ENCODE data around the gene KLK12. TPM values are rescaled to one million over a fixed set of nuclear protein-coding genes. Genes with fewer than 3 reads are reported as not detected.

KLK12 gene
- total and polyA plus RNA-seq, 2 experiments from 2014 or later: not detected

DNA sequence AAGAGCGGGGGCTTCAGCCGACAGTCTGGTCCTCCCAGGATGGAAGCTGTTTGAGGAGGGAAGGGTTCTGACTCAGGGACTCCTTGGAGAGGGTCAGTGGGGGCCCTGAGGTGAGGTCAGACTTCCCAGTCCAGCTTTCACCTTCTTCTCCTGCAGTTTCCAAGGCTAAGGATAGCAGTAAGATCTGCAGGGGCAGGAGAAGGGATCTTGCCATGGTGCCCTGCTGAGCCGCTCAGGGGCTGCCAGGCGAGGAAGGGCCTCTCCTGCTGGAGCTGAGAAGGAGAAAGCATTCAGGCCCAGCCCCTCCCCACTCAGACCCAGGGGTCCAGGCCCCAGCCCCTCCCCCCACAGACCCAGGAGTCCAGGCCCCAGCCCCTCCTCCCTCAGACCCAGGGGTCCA lies 52.6 kb downstream of the KLK12 start:
- H3K79me2 ChIP-seq: no peaks in the 10 kb centered on the region
- no peaks in the 10 kb centered on the region for H3K9me2 ChIP-seq (replicated peaks; ENCODE audit: insufficient read depth)

DNA sequence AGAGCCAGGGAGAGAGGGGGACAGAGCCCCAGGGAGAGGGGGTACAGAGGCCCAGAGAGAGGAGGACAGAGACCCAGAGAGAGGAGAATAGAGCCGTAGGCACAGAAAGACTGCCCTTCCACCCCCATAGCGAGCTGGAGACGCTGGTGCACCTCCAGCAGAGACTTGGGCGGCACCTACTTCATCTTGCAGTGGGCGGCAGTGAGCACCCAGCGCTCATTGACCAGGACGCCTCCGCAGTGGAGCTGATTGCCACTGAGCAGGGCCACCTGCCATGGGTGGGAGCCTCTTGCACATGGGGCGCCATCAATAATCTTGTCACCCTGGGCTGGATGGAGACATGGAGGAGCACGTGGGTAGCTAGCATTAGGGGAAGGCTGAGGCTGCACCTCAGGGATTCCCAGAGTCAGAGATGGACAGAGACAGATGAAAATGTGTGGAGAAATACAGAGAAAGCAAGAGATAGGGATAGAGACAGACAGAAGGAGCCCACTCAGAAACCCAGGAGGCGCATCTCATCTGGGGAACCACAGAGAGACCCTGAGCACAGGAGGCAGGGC lies 53.1 kb downstream of the KLK12 start:
- Histone ChIP-seq H3K27me3 (peaks cover 22% of the 10 kb centered on the region), H3K4me1 (ENCODE audit: insufficient read depth) (no peaks in the 10 kb centered on the region), H3K9me3 (ENCODE audit: low read depth) (no peaks in the 10 kb centered on the region), H3K79me2 (no peaks in the 10 kb centered on the region), H3K27ac (no peak overlapping the region), H3K36me3 (replicated peaks; ENCODE audit: insufficient read depth, low read depth) (no peaks in the 10 kb centered on the region), H4K20me1 (ENCODE audit: insufficient read depth, poor library complexity, severe bottlenecking) (no peaks in the 10 kb centered on the region), H3K4me2 (no peak overlapping the region), H2AFZ (no peak overlapping the region), H3K4me3 (no peak overlapping the region), H3K9me2 (replicated peaks; ENCODE audit: insufficient read depth) (no peaks in the 10 kb centered on the region)
- 69% methylated on average over 11 of the region's 11 CpGs for WGBS (ENCODE audit: low lambda C conversion rate, missing lambda C conversion rate)
- no peak for DNase-seq (ENCODE audit: low spot score)
- TF ChIP-seq EZH2 (IDR thresholded peaks at IDR 0.05; ENCODE audit: borderline replicate concordance) (no peak), EZH2phosphoT487 (IDR thresholded peaks at IDR 0.05; ENCODE audit: low read depth, severe bottlenecking, unreplicated experiment) (no peak)
- TF ChIP-seq, protein P1, sequence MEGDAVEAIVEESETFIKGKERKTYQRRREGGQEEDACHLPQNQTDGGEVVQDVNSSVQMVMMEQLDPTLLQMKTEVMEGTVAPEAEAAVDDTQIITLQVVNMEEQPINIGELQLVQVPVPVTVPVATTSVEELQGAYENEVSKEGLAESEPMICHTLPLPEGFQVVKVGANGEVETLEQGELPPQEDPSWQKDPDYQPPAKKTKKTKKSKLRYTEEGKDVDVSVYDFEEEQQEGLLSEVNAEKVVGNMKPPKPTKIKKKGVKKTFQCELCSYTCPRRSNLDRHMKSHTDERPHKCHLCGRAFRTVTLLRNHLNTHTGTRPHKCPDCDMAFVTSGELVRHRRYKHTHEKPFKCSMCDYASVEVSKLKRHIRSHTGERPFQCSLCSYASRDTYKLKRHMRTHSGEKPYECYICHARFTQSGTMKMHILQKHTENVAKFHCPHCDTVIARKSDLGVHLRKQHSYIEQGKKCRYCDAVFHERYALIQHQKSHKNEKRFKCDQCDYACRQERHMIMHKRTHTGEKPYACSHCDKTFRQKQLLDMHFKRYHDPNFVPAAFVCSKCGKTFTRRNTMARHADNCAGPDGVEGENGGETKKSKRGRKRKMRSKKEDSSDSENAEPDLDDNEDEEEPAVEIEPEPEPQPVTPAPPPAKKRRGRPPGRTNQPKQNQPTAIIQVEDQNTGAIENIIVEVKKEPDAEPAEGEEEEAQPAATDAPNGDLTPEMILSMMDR (IDR thresholded peaks at IDR 0.05; ENCODE audit: poor library complexity): no peak

More for the DNA sequence above, 52.6 kb downstream of the KLK12 start:
- H3K36me3 ChIP-seq (replicated peaks; ENCODE audit: insufficient read depth, low read depth): no peaks in the 10 kb centered on the region
- H3K4me2 ChIP-seq: no peak overlapping the region
- WGBS (ENCODE audit: low lambda C conversion rate, missing lambda C conversion rate): 82% methylated on average over 4 of the region's 4 CpGs
- no peak overlapping the region for H2AFZ ChIP-seq
- H3K4me3 ChIP-seq: no peak overlapping the region
- H3K9me3 ChIP-seq (ENCODE audit: low read depth): no peaks in the 10 kb centered on the region
- H3K27me3 ChIP-seq: peaks cover 22% of the 10 kb centered on the region
- no peaks in the 10 kb centered on the region for H4K20me1 ChIP-seq (ENCODE audit: insufficient read depth, poor library complexity, severe bottlenecking)
- no peak for DNase-seq (ENCODE audit: low spot score)
- TF ChIP-seq, protein P1 (IDR thresholded peaks at IDR 0.05; ENCODE audit: poor library complexity): no peak
- TF ChIP-seq EZH2 (IDR thresholded peaks at IDR 0.05; ENCODE audit: borderline replicate concordance): no peak
- no peak for TF ChIP-seq EZH2phosphoT487 (IDR thresholded peaks at IDR 0.05; ENCODE audit: low read depth, severe bottlenecking, unreplicated experiment)
- H3K27ac ChIP-seq: no peak overlapping the region
- no peaks in the 10 kb centered on the region for H3K4me1 ChIP-seq (ENCODE audit: insufficient read depth)

DNA sequence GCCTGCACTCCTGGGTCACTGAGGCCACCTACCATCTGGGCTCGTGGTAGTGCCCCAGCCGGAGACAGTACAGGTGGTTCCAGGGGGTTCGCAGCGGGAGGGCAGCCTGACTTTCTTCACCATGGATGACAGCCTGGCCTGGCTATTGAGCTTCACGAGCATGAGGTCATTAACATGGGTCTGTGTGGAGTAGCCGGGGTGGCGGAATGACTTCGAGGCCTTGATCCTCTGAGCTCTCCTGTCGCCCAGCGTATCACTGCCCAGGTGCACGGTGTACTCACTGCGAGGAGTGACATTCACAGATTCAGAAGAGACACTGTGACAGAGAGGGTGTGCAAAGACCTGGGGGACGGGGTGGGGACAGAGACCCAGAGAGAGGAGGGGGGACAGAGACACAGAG lies 54.6 kb downstream of the KLK12 start:
- Histone ChIP-seq H3K4me2 (no peak overlapping the region), H3K4me3 (no peak overlapping the region), H2AFZ (no peak overlapping the region)

More for the DNA sequence above, 54.6 kb downstream of the KLK12 start:
- H3K36me3 ChIP-seq (replicated peaks; ENCODE audit: insufficient read depth, low read depth): no peaks in the 10 kb centered on the region
- WGBS (ENCODE audit: low lambda C conversion rate, missing lambda C conversion rate): 78% methylated on average over 12 of the region's 13 CpGs
- H4K20me1 ChIP-seq (ENCODE audit: insufficient read depth, poor library complexity, severe bottlenecking): no peaks in the 10 kb centered on the region
- no peak overlapping the region for H3K27ac ChIP-seq
- no peaks in the 10 kb centered on the region for H3K79me2 ChIP-seq
- no peaks in the 10 kb centered on the region for H3K9me3 ChIP-seq (ENCODE audit: low read depth)
- H3K4me1 ChIP-seq (ENCODE audit: insufficient read depth): no peaks in the 10 kb centered on the region
- TF ChIP-seq EZH2 (IDR thresholded peaks at IDR 0.05; ENCODE audit: borderline replicate concordance): no peak
- TF ChIP-seq, protein P1 (IDR thresholded peaks at IDR 0.05; ENCODE audit: poor library complexity): no peak
- H3K9me2 ChIP-seq (replicated peaks; ENCODE audit: insufficient read depth): no peaks in the 10 kb centered on the region
- DNase-seq (ENCODE audit: low spot score): no peak
- peaks cover 17% of the 10 kb centered on the region for H3K27me3 ChIP-seq

Data from hepatocyte (in vitro differentiated cells).